NCI-H82 treated with DMSO at 0.1 percent for 48 hours (cell line): Measurements from ENCODE around the gene SMCR8.
"Not testable (repeated sequence)": the region's sequence is repeated elsewhere in the genome, so short reads cannot be mapped to it uniquely, and the experiment has no call there.

Experiments used
- DNase-seq: peaks from one replicate; lab custom pipeline; 2025; ENCODE audit not compliant: unreplicated experiment; lab: John Stamatoyannopoulos, UW

Gene SMCR8

GRCh38 chr17:18356624-18357023 lies 41.5 kb downstream of the SMCR8 start:
- DNase-seq, result no peak

GRCh38 chr17:18360518-18360917 lies 45.4 kb downstream of the SMCR8 start:
- no peak for DNase-seq

GRCh38 chr17:18361837-18362697 lies 47.0 kb downstream of the SMCR8 start:
- no peak for DNase-seq

GRCh38 chr17:18362698-18363100 lies 47.6 kb downstream of the SMCR8 start:
- no peak for DNase-seq

GRCh38 chr17:18363101-18364049 lies 48.3 kb downstream of the SMCR8 start, which contains the start of gene SHMT1:
Gene SHMT1 (minus strand): TSS chr17:18363550. CDS start chr17:18355981, 7,569 bp downstream.
- peak; percentile 87 for DNase-seq

GRCh38 chr17:18364166-18364565 lies 49.1 kb downstream of the SMCR8 start:
- no peak for DNase-seq

- DNase-seq, result no peak
These were observed 53.9 kb downstream of the SMCR8 start for GRCh38 chr17:18368946-18369345.

- DNase-seq, result no peak
These were observed 55.7 kb downstream of the SMCR8 start for GRCh38 chr17:18370761-18371160.

GRCh38 chr17:18371455-18371854 lies 56.4 kb downstream of the SMCR8 start:
- DNase-seq, result no peak

GRCh38 chr17:18373181-18373580 lies 58.1 kb downstream of the SMCR8 start:
- not testable (repeated sequence) for DNase-seq

- DNase-seq, result no peak
These were observed 59.1 kb downstream of the SMCR8 start for GRCh38 chr17:18374216-18374615.
